ENCODE measurements around the gene MRPL17. TPM values are rescaled to one million over a fixed set of nuclear protein-coding genes. Genes with fewer than 3 reads are reported as not detected.

MRPL17 gene
- total and polyA plus RNA-seq, 10 of the 15 experiments (the other 5 are each of a cell fraction or from before 2014, with no cell fraction given), result 60.3 to 171 (median 94.8) TPM

GRCh38 chr11:6687876-6688275, 4.7 kb upstream of the MRPL17 start:
- intact Hi-C loops (cut with micrococcal nuclease; ENCODE audit: unreplicated experiment) (no loop called here), in situ Hi-C loops (cut with MboI) (no loop called here)
- ChIA-PET POLR2A (interaction anchor here (0.6 kb wide), 1 partner anchor 207 kb away, joined by 3 read pairs; the partner anchor contains the start of genes ARFIP2 and TIMM10B), RAD21 (ENCODE audit: unreplicated experiment) (interaction anchor here (0.6 to 1.1 kb wide), 3 partner anchors 50 to 1417 kb away, joined by 4 to 6 read pairs (median 4); no protein-coding TSS in a partner anchor), SMC1A (ENCODE audit: uncharacterized antibody, unreplicated experiment) (interaction anchor here (1.0 kb wide), 1 partner anchor 17 kb away, joined by 3 read pairs; no protein-coding TSS in a partner anchor), CTCF (interaction anchor here (1.0 to 2.3 kb wide), 7 partner anchors 13 to 309 kb away, joined by 3 to 9 read pairs (median 5); no protein-coding TSS in a partner anchor)
- H3K9me3 ChIP-seq (replicated peaks; ENCODE audit: control insufficient read depth, insufficient read depth, low read length), result no peaks in the 10 kb centered on the region
- no peaks in the 10 kb centered on the region for H4K20me1 ChIP-seq (ENCODE audit: control insufficient read depth, insufficient read depth)
- H3K4me1 ChIP-seq (ENCODE audit: control insufficient read depth, insufficient read depth, low read length), result no peaks in the 10 kb centered on the region
- no peak for ATAC-seq
- no peak for FAIRE-seq
- H2AFZ ChIP-seq (ENCODE audit: control insufficient read depth, low read depth, low read length), result no peak overlapping the region
- no peak overlapping the region for H3K4me3 ChIP-seq
- 25% methylated on average over 4 of the region's 4 CpGs for WGBS (ENCODE audit: insufficient coverage, insufficient replicate concordance, low lambda C conversion rate, missing lambda C conversion rate)
- H3K4me2 ChIP-seq (ENCODE audit: control insufficient read depth, insufficient read depth), result no peak overlapping the region
- no peak for TF ChIP-seq ZNF274 (IDR thresholded peaks at IDR 0.05; ENCODE audit: insufficient read depth, insufficient read length)
- TF ChIP-seq JUNB (IDR thresholded peaks at IDR 0.05), result no peak
- no peak for TF ChIP-seq JUND (IDR thresholded peaks at IDR 0.05; ENCODE audit: low read depth, low read length)
- TF ChIP-seq SREBF1 (IDR thresholded peaks at IDR 0.05; ENCODE audit: low read length), result no peak
- no peak for TF ChIP-seq E4F1 (IDR thresholded peaks at IDR 0.05; ENCODE audit: borderline replicate concordance, partially characterized antibody)
- no peak for TF ChIP-seq CBFB (IDR thresholded peaks at IDR 0.05; ENCODE audit: low read depth)
- TF ChIP-seq ASH2L (IDR thresholded peaks at IDR 0.05; ENCODE audit: borderline replicate concordance, low read depth), result no peak
- TF ChIP-seq KLF5 (IDR thresholded peaks at IDR 0.05; ENCODE audit: partially characterized antibody), result no peak
- TF ChIP-seq USF2 (IDR thresholded peaks at IDR 0.05; ENCODE audit: borderline replicate concordance, low read depth, low read length), result no peak
- TF ChIP-seq ZNF24 (IDR thresholded peaks at IDR 0.05), result no peak
- no peak for TF ChIP-seq TCF3 (IDR thresholded peaks at IDR 0.05; ENCODE audit: borderline replicate concordance, insufficient read depth, low read depth, low read length)
- no peak for TF ChIP-seq RELA (IDR thresholded peaks at IDR 0.05; ENCODE audit: borderline replicate concordance, partially characterized antibody)
- no peak for TF ChIP-seq SKIL (IDR thresholded peaks at IDR 0.05; ENCODE audit: low read depth, poor library complexity, severe bottlenecking)
- H3K36me3 ChIP-seq (ENCODE audit: control insufficient read depth in 2 of 2, insufficient read depth in 2 of 2, low read length in 1 of 2), result no peaks in the 10 kb centered on the region
- BruUV-seq (replicated peaks), result no TSS peak
- DNase-seq (ENCODE audit: low read depth, low spot score), result no peak
- peaks cover 3% of the 10 kb centered on the region for H3K79me2 ChIP-seq (ENCODE audit: control insufficient read depth, insufficient read depth, low read length)
- no peak overlapping the region for H3K27ac ChIP-seq (ENCODE audit: control insufficient read depth, insufficient read depth)
- no peaks in the 10 kb centered on the region for H3K27me3 ChIP-seq (replicated peaks in 1 of 2; ENCODE audit: control insufficient read depth in 2 of 2, insufficient read depth in 2 of 2, low read length in 1 of 2)
- no peak overlapping the region for H3K9ac ChIP-seq (ENCODE audit: control insufficient read depth, insufficient read depth, low read length)

Measured in GM12878 (cell line).